Lower lobe of right lung (tissue), 2 donors: ENCODE results near the gene PDSS2. TPM values are rescaled to one million over a fixed set of nuclear protein-coding genes. Genes with fewer than 3 reads are reported as not detected.

Source experiments
- ATAC-seq, 2 donors: fragments of 200-7000 bp; cut with Tn5 transposase; one replicate each; pipeline ENCODE4 v1.9.1; 2020 to 2022; ENCODE audit warnings: mild to moderate bottlenecking in 2 of 2, moderate library complexity in 2 of 2
- DNase-seq: peaks from one replicate; pipeline ENCODE4 v3.0.0-alpha.2; 2020
- H3K27ac ChIP-seq: fragments of 200-600 bp; one replicate; pipeline ENCODE4 v1.8.0; 2022
- H3K27me3 ChIP-seq: fragments of 200-600 bp; one replicate; pipeline ENCODE4 v1.8.0; 2022; ENCODE audit warnings: low read depth
- H3K36me3 ChIP-seq: fragments of 200-600 bp; one replicate; pipeline ENCODE4 v1.8.0; 2022; ENCODE audit warnings: mild to moderate bottlenecking
- H3K4me1 ChIP-seq: fragments of 200-600 bp; one replicate; pipeline ENCODE4 v1.8.0; 2022
- H3K4me3 ChIP-seq: fragments of 200-600 bp; one replicate; pipeline ENCODE4 v1.8.0; 2022; ENCODE audit warnings: mild to moderate bottlenecking
- H3K9me3 ChIP-seq: fragments of 200-600 bp; one replicate; pipeline ENCODE4 v1.8.0; 2022
- intact Hi-C: fragments of 100-400 bp; cut with DNase I; formaldehyde crosslinking; loops from one replicate; pipeline ENCODE4 v1.11.0; 2022
- total RNA-seq: library from RNA; stranded (reverse); fragmentation: NEBNext Ultra II Directional; extraction: Animal tissue kit (Norgen Biotek cat#: 25700); gene quantifications from one replicate; pipeline ENCODE4 v1.2.1, GENCODE V29; 2021
- TF ChIP-seq, protein P1 (sequence below): fragments of 200-600 bp; IDR thresholded peaks from one replicate; pipeline ENCODE4 v1.8.0; 2022; ENCODE audit warnings: antibody characterized with exemption, mild to moderate bottlenecking
- donor health status: DM: no; HTN: yes; CAD: no; lungs with severe emphysema.

PDSS2 gene
- total RNA-seq, 1 donor from 2014 or later = 14.9 TPM

GRCh38 chr6:107495196-107495643 is 35.9 kb upstream of the PDSS2 start:
- no peaks in the 10 kb centered on the region for H3K36me3 ChIP-seq
- no peak for DNase-seq
- H3K27me3 ChIP-seq = peaks cover 4% of the 10 kb centered on the region
- H3K4me3 ChIP-seq = no peak overlapping the region
- peak overlapping the region; percentile 63 for H3K27ac ChIP-seq
- H3K4me1 ChIP-seq = peaks cover 52% of the 10 kb centered on the region
- H3K9me3 ChIP-seq = no peaks in the 10 kb centered on the region
- peak; percentile 53 to 68 for ATAC-seq
- TF ChIP-seq, protein P1, sequence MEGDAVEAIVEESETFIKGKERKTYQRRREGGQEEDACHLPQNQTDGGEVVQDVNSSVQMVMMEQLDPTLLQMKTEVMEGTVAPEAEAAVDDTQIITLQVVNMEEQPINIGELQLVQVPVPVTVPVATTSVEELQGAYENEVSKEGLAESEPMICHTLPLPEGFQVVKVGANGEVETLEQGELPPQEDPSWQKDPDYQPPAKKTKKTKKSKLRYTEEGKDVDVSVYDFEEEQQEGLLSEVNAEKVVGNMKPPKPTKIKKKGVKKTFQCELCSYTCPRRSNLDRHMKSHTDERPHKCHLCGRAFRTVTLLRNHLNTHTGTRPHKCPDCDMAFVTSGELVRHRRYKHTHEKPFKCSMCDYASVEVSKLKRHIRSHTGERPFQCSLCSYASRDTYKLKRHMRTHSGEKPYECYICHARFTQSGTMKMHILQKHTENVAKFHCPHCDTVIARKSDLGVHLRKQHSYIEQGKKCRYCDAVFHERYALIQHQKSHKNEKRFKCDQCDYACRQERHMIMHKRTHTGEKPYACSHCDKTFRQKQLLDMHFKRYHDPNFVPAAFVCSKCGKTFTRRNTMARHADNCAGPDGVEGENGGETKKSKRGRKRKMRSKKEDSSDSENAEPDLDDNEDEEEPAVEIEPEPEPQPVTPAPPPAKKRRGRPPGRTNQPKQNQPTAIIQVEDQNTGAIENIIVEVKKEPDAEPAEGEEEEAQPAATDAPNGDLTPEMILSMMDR = no peak
- intact Hi-C loops = no loop called here

DNA sequence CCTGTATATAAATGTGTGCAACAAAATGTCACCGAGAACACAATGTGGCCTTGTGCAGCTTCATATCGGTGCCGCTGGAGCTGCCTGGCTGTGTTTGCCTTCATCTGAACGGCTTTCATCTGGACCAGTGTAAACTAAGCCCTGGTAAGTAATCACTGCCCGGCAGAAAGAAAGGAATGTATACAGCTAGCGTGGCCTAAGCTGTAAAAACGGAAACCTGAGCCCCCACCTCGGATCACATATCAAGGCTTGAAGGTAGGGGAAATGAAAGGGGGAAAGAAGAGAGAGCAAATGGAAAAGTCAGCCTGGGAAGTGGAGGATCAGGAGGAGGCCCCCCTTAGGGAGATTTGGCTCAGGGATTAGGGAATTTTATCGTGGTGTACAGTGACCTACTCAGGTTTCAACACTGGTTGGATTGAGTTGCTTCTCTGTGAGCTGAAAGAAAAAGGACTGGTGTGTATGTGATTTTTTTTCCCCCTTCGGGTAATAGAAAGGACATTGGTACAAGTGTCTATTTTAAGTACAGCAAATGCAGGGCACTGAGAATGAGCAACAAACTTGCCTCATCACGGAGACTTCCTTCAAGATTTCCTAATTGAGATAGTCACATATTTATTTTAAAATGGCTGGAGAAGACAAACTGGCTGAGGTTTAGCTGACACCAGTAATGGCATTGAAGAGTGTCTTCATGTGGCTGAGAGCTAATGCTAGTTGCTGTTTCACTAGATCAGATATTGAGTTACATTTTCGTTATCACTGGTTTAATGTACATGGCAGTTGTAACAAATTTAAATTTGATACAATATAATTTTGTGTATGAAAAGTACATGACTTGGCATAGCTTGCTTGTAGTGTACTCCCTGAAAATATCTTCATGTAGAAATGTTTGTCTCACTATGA is 34.0 kb upstream of the PDSS2 start:
- Histone ChIP-seq H3K9me3 (no peaks in the 10 kb centered on the region), H3K27ac (no peak overlapping the region), H3K36me3 (no peaks in the 10 kb centered on the region), H3K4me3 (peak overlapping the region; percentile 74), H3K27me3 (peaks cover 16% of the 10 kb centered on the region), H3K4me1 (peaks cover 63% of the 10 kb centered on the region)
- no peak for DNase-seq
- intact Hi-C loops = no loop called here
- TF ChIP-seq, protein P1 = no peak
- ATAC-seq = no peak

DNA sequence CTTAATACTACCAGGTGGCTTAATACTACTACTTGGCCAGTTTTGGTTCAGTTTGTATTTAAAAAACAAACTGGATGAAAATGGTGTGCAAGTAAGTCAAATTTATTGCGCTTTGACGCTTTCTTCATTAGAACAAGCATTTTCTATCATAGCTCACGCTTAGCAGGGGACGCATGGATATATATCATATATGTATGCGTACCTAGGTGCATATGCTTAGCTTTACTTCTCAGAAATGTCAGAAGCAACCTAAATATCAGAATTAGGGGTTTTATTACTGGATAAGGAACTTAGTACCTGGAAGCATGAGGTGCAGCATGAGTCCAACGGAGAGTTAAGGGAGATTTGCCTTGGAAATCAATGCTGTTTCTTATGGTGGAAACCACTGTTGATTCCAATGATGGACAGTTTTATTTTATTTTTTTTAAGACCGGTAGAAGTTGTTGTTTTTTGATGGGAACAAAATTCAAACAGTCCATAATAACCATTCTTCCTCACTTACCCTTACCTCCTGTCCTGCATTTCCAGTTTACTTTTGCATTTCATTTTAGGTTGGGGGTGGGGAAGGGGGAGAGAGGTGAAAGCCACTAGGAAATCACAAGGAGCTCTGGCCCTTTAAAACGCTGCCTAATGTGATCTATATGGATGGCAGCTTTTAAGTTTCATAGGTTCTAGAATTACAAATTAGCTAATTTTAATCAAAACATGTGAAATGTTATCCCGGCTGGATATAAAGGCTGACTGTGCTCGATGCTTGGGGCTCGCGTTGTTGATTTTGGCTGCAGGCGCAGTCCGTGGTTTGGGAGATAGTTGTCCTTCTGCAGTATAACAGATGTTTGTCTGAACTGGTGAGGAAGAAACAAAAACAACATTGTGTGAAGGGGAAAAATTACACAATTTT is 32.6 kb upstream of the PDSS2 start:
- Histone ChIP-seq H3K9me3 (no peaks in the 10 kb centered on the region), H3K4me3 (peak overlapping the region; percentile 74), H3K27ac (no peak overlapping the region), H3K27me3 (peaks cover 27% of the 10 kb centered on the region), H3K4me1 (peaks cover 67% of the 10 kb centered on the region), H3K36me3 (no peaks in the 10 kb centered on the region)
- TF ChIP-seq, protein P1 = no peak
- intact Hi-C loops = no loop called here
- ATAC-seq (no peak), DNase-seq (no peak)

GRCh38 chr6:107491138-107491609 is 31.8 kb upstream of the PDSS2 start:
- Histone ChIP-seq H3K9me3 (no peaks in the 10 kb centered on the region), H3K27ac (peak overlapping the region; percentile 58), H3K4me3 (peak overlapping the region; percentile 74), H3K36me3 (no peaks in the 10 kb centered on the region), H3K27me3 (peaks cover 27% of the 10 kb centered on the region), H3K4me1 (peaks cover 58% of the 10 kb centered on the region)
- ATAC-seq (peak; percentile 53 to 58), DNase-seq (peak; percentile 63)
- intact Hi-C loops = no loop called here
- TF ChIP-seq, protein P1 = no peak

GRCh38 chr6:107490566-107491137 is 31.3 kb upstream of the PDSS2 start:
- peaks cover 28% of the 10 kb centered on the region for H3K27me3 ChIP-seq

More at GRCh38 chr6:107490566-107491137, 31.3 kb upstream of the PDSS2 start:
- H3K9me3 ChIP-seq = no peaks in the 10 kb centered on the region
- ATAC-seq (peak; percentile 2 to 12), DNase-seq (no peak)
- H3K4me1 ChIP-seq = peaks cover 53% of the 10 kb centered on the region
- TF ChIP-seq, protein P1 = no peak
- intact Hi-C loops = no loop called here
- no peaks in the 10 kb centered on the region for H3K36me3 ChIP-seq
- peak overlapping the region; percentile 74 for H3K4me3 ChIP-seq
- peak overlapping the region; percentile 58 for H3K27ac ChIP-seq
